A549 (cell line): ENCODE results near the gene SLC66A2.

Experiments
- CBX8 ChIP-seq: fragments of 200-600 bp; sonication (generic); IDR thresholded peaks from 2 replicates; pipeline ENCODE4 v1.6.1; 2016
- CHD2 ChIP-seq: fragments of 150-350 bp; IDR thresholded peaks from 2 replicates; pipeline ENCODE4 v1.6.1; 2014; ENCODE audit warnings: low read length; ENCODE audit not compliant: partially characterized antibody
- KDM5A ChIP-seq: fragments of 200-600 bp; sonication (generic); IDR thresholded peaks from 2 replicates; pipeline ENCODE4 v1.6.1; 2016; ENCODE audit warnings: antibody characterized with exemption, mild to moderate bottlenecking
- POLR2A ChIP-seq: IDR thresholded peaks from 2 replicates; pipeline ENCODE4 v1.6.1; 2012; ENCODE audit warnings: mild to moderate bottlenecking, low read length
- SMC3 ChIP-seq: fragments of >200 bp; sonication (Bioruptor Twin); formaldehyde crosslinking; IDR thresholded peaks from 3 replicates; pipeline ENCODE4 v1.6.1; 2018; ENCODE audit warnings: inconsistent platforms
- SREBF2 ChIP-seq: fragments of 450-650 bp; IDR thresholded peaks from 2 replicates; pipeline ENCODE4 v1.6.1; 2014; ENCODE audit warnings: mild to moderate bottlenecking, moderate library complexity
- TF ChIP-seq, protein P1 (sequence below): fragments of >200 bp; sonication (Bioruptor Twin); formaldehyde crosslinking; IDR thresholded peaks from 3 replicates; pipeline ENCODE4 v1.5.1; 2016
- TF ChIP-seq, protein P2 (sequence below): fragments of >200 bp; sonication (Bioruptor Twin); formaldehyde crosslinking; IDR thresholded peaks from 3 replicates; pipeline ENCODE4 v1.6.1; 2016
- TF ChIP-seq, protein P3 (sequence below): IDR thresholded peaks from 2 replicates; pipeline ENCODE4 v1.6.1; 2012

DNA sequence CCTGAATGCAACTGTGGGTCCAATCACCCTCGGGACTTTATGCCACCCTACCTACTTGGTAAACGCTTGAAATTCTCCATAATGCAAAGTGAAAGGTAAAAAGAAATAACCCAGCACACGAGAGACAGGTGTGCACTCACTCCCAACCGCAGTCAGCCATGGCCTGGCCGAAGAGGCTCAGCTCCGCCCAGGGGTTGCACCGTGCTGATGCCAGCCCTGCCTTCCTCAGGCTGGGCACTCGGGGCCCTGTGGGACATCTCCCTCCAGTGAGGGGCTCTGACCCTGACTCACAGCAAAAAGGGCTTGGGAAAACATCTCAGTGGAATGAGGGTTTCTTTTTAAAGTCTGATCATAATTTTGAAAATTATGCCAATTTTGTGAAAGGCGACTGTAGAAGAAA lies 13.3 kb downstream of the SLC66A2 start:
- TF ChIP-seq, protein P1, sequence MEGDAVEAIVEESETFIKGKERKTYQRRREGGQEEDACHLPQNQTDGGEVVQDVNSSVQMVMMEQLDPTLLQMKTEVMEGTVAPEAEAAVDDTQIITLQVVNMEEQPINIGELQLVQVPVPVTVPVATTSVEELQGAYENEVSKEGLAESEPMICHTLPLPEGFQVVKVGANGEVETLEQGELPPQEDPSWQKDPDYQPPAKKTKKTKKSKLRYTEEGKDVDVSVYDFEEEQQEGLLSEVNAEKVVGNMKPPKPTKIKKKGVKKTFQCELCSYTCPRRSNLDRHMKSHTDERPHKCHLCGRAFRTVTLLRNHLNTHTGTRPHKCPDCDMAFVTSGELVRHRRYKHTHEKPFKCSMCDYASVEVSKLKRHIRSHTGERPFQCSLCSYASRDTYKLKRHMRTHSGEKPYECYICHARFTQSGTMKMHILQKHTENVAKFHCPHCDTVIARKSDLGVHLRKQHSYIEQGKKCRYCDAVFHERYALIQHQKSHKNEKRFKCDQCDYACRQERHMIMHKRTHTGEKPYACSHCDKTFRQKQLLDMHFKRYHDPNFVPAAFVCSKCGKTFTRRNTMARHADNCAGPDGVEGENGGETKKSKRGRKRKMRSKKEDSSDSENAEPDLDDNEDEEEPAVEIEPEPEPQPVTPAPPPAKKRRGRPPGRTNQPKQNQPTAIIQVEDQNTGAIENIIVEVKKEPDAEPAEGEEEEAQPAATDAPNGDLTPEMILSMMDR, result no peak
- TF ChIP-seq POLR2A, result no peak
- TF ChIP-seq, protein P2, sequence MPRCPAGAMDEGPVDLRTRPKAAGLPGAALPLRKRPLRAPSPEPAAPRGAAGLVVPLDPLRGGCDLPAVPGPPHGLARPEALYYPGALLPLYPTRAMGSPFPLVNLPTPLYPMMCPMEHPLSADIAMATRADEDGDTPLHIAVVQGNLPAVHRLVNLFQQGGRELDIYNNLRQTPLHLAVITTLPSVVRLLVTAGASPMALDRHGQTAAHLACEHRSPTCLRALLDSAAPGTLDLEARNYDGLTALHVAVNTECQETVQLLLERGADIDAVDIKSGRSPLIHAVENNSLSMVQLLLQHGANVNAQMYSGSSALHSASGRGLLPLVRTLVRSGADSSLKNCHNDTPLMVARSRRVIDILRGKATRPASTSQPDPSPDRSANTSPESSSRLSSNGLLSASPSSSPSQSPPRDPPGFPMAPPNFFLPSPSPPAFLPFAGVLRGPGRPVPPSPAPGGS, result no peak
- TF ChIP-seq CBX8, result no peak
- TF ChIP-seq SMC3, result no peak
- TF ChIP-seq CHD2, result no peak
- TF ChIP-seq KDM5A, result no peak
- TF ChIP-seq, protein P3, sequence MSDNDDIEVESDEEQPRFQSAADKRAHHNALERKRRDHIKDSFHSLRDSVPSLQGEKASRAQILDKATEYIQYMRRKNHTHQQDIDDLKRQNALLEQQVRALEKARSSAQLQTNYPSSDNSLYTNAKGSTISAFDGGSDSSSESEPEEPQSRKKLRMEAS, result no peak
- no peak for TF ChIP-seq SREBF2
